GM23338 (cell line): ENCODE results near the gene TRIM72. TPM values are rescaled to one million over a fixed set of nuclear protein-coding genes. Genes with fewer than 3 reads are reported as not detected.

Experiments
- ATAC-seq: fragments of 200-7000 bp; cut with Tn5 transposase; 3 replicates; pipeline ENCODE4 v1.9.1; 2020
- DNase-seq: peaks from one replicate; pipeline ENCODE4 v3.0.0-alpha.2; 2015; ENCODE audit warnings: low spot score
- H2AFZ ChIP-seq: fragments of 200-600 bp; sonication (generic); 2 replicates; pipeline ENCODE4 v1.8.0; 2016; ENCODE audit warnings: antibody characterized with exemption, mild to moderate bottlenecking, moderate library complexity
- H3F3A ChIP-seq: fragments of 200-600 bp; sonication (generic); replicated peaks from 2 replicates; pipeline ENCODE4 v1.8.0; 2017; ENCODE audit warnings: antibody characterized with exemption, mixed run types, low read depth
- H3K27ac ChIP-seq: fragments of 200-600 bp; sonication (generic); 2 replicates; pipeline ENCODE4 v1.6.1; 2016; ENCODE audit warnings: low read depth
- H3K27me3 ChIP-seq: fragments of 200-600 bp; sonication (generic); 2 replicates; pipeline ENCODE4 v1.8.0; 2016; ENCODE audit warnings: mild to moderate bottlenecking, mixed run types, moderate library complexity; ENCODE audit not compliant: insufficient read depth
- H3K36me3 ChIP-seq: fragments of 200-600 bp; sonication (generic); 2 replicates; pipeline ENCODE4 v1.8.0; 2016; ENCODE audit warnings: mild to moderate bottlenecking; ENCODE audit not compliant: insufficient read depth
- H3K4me1 ChIP-seq: fragments of 200-600 bp; sonication (generic); 2 replicates; pipeline ENCODE4 v1.8.0; 2016; ENCODE audit warnings: mild to moderate bottlenecking, moderate library complexity; ENCODE audit not compliant: insufficient read depth
- H3K4me2 ChIP-seq: fragments of 200-600 bp; sonication (generic); 2 replicates; pipeline ENCODE4 v1.7.1; 2017; ENCODE audit warnings: mixed run types
- H3K4me3 ChIP-seq: fragments of 200-600 bp; sonication (generic); 2 replicates; pipeline ENCODE4 v1.6.1; 2016; ENCODE audit warnings: mixed run types
- H3K79me2 ChIP-seq: fragments of 200-600 bp; sonication (generic); replicated peaks from 2 replicates; pipeline ENCODE4 v1.8.0; 2017; ENCODE audit warnings: mild to moderate bottlenecking; ENCODE audit not compliant: insufficient read depth
- H3K9me2 ChIP-seq: fragments of 200-600 bp; sonication (generic); 2 replicates; pipeline ENCODE4 v1.8.0; 2017; ENCODE audit not compliant: insufficient read depth
- H4K20me1 ChIP-seq: fragments of 200-600 bp; sonication (generic); replicated peaks from 2 replicates; pipeline ENCODE4 v1.8.0; 2017; ENCODE audit warnings: mild to moderate bottlenecking; ENCODE audit not compliant: insufficient read depth
- H3K27ac Mint-ChIP-seq: 2 replicates; pipeline ENCODE4 v1.8.0; 2020; ENCODE audit warnings: inconsistent platforms, mild to moderate bottlenecking, moderate library complexity, mixed read lengths
- H3K27me3 Mint-ChIP-seq: 3 replicates; pipeline ENCODE4 v1.8.0; 2022; ENCODE audit warnings: low read depth, mild to moderate bottlenecking, moderate library complexity, mixed read lengths, inconsistent platforms; ENCODE audit not compliant: insufficient read depth, poor library complexity
- H3K36me3 Mint-ChIP-seq: 3 replicates; pipeline ENCODE4 v1.8.0; 2021; ENCODE audit warnings: low read depth, mild to moderate bottlenecking, inconsistent platforms, moderate library complexity, mixed read lengths
- H3K4me1 Mint-ChIP-seq: 3 replicates; pipeline ENCODE4 v1.8.0; 2020; ENCODE audit warnings: mild to moderate bottlenecking, inconsistent platforms, mixed read lengths
- H3K4me3 Mint-ChIP-seq: 3 replicates; pipeline ENCODE4 v1.8.0; 2021; ENCODE audit warnings: moderate library complexity, mild to moderate bottlenecking, inconsistent platforms, mixed read lengths
- H3K9me3 Mint-ChIP-seq: 3 replicates; pipeline ENCODE4 v1.8.0; 2020; ENCODE audit warnings: moderate library complexity, mild to moderate bottlenecking, inconsistent platforms, mixed read lengths
- CREB1 ChIP-seq: fragments of 250-450 bp; sonication (Bioruptor Pico); IDR thresholded peaks from 2 replicates; pipeline ENCODE4 v1.5.0; 2020; ENCODE audit warnings: low read depth, mild to moderate bottlenecking, moderate library complexity
- CTCF ChIP-seq, 2 experiments: fragments of 200-600 bp in 1 of 2; sonication (generic) in 1 of 2; conservative IDR thresholded peaks; 2 replicates each; pipeline versions ENCODE4 v1.5.1 to v1.6.1; 2016 to 2017; ENCODE audit warnings: antibody characterized with exemption in 2 of 2, low read depth in 2 of 2, mild to moderate bottlenecking in 2 of 2, moderate library complexity in 1 of 2
- ETS1 ChIP-seq: IDR thresholded peaks from 2 replicates; pipeline ENCODE4 v1.6.1; 2016; ENCODE audit warnings: antibody characterized with exemption
- EZH2 ChIP-seq: fragments of 200-600 bp; sonication (generic); IDR thresholded peaks from one replicate; pipeline ENCODE4 v1.8.0; 2017; ENCODE audit warnings: antibody characterized with exemption, mild to moderate bottlenecking, low read depth; ENCODE audit not compliant: unreplicated experiment
- EZH2phosphoT487 ChIP-seq: fragments of 200-600 bp; sonication (generic); IDR thresholded peaks from one replicate; pipeline ENCODE4 v1.8.1; 2018; ENCODE audit warnings: antibody characterized with exemption; ENCODE audit not compliant: unreplicated experiment
- JUNB ChIP-seq: IDR thresholded peaks from one replicate; pipeline ENCODE4 v1.6.1; 2016; ENCODE audit warnings: antibody characterized with exemption; ENCODE audit not compliant: unreplicated experiment
- NANOG ChIP-seq: IDR thresholded peaks from 2 replicates; pipeline ENCODE4 v1.6.1; 2016; ENCODE audit warnings: antibody characterized with exemption, borderline replicate concordance
- POLR2AphosphoS5 ChIP-seq: IDR thresholded peaks from 2 replicates; pipeline ENCODE4 v1.6.1; 2016; ENCODE audit warnings: antibody characterized with exemption, low read depth
- STAT1 ChIP-seq: IDR thresholded peaks from one replicate; pipeline ENCODE4 v1.6.1; 2016; ENCODE audit warnings: antibody characterized with exemption; ENCODE audit not compliant: unreplicated experiment
- ZNF114 ChIP-seq: fragments of 250-450 bp; sonication (Bioruptor Pico); IDR thresholded peaks from 2 replicates; pipeline ENCODE4 v1.5.0; 2020; ENCODE audit warnings: mild to moderate bottlenecking, moderate library complexity
- ZNF462 ChIP-seq: fragments of 250-450 bp; sonication (Bioruptor Pico); IDR thresholded peaks from 2 replicates; pipeline ENCODE4 v1.5.0; 2020; ENCODE audit warnings: mild to moderate bottlenecking, moderate library complexity
- polyA plus RNA-seq: library from polyadenylated mRNA; unstranded; fragments of >200 nt; fragmentation: Nextera tagmentation; extraction: Ambion mirVana; gene quantifications from 2 replicates; pipeline ENCODE4 v1.2.1, GENCODE V29; 2016
- total RNA-seq: library from RNA; depleted of rRNA; stranded (reverse); fragments of >200 nt; shearing (Covaris generic); gene quantifications from 2 replicates; pipeline ENCODE4 v1.2.3, GENCODE V29; 2014

TRIM72 gene
- total and polyA plus RNA-seq, 2 experiments from 2014 or later, result 0.81 to 1.3 TPM

GRCh38 chr16:31267332-31268032 lies 53.6 kb downstream of the TRIM72 start:
- no peak overlapping the region; the same call in 2 of the 3 replicates for H3K4me3 Mint-ChIP-seq
- peak overlapping the region; percentile 22; the same call in 1 of the 2 replicates for H3K4me2 ChIP-seq
- no peaks in the 10 kb centered on the region for H3K36me3 Mint-ChIP-seq
- no peak for DNase-seq
- TF ChIP-seq EZH2phosphoT487 (no peak), EZH2 (no peak), CREB1 (CRISPR knock-in tag) (no peak), ZNF114 (CRISPR knock-in tag) (no peak), CTCF (conservative IDR thresholded peaks at IDR 0.05; ENCODE audit: low read depth in 2 of 2) (no peak), POLR2AphosphoS5 (no peak), ETS1 (no peak), JUNB (no peak), NANOG (no peak), STAT1 (no peak), ZNF462 (CRISPR knock-in tag) (no peak)
- H3K27me3 ChIP-seq, result no peaks in the 10 kb centered on the region
- peaks cover 8% of the 10 kb centered on the region for H3K27me3 Mint-ChIP-seq
- H4K20me1 ChIP-seq, result no peaks in the 10 kb centered on the region
- H3K27ac ChIP-seq, result no peak overlapping the region
- ATAC-seq, result no peak; the same call in 2 of the 3 replicates
- H2AFZ ChIP-seq, result 0 out of 2 replicates have a peak overlapping the region, but pooled peaks have one; percentile 32
- H3F3A ChIP-seq, result no peaks in the 10 kb centered on the region
- H3K27ac Mint-ChIP-seq, result 0 out of 2 replicates have a peak overlapping the region, but pooled peaks have one; percentile 19
- H3K79me2 ChIP-seq, result no peaks in the 10 kb centered on the region
- no peaks in the 10 kb centered on the region for H3K9me2 ChIP-seq
- no peak overlapping the region for H3K4me3 ChIP-seq
- peaks cover 23% of the 10 kb centered on the region for H3K4me1 Mint-ChIP-seq
- H3K36me3 ChIP-seq, result no peaks in the 10 kb centered on the region
- no peaks in the 10 kb centered on the region for H3K9me3 Mint-ChIP-seq
- H3K4me1 ChIP-seq, result peaks cover 7% of the 10 kb centered on the region; the same call in 1 of the 2 replicates
